MV-4-11 (cell line): Measurements from ENCODE around the gene GCN1.

Source experiments
- DNase-seq: peaks from one replicate; lab custom pipeline; 2025; lab: John Stamatoyannopoulos, UW

GCN1 gene

GRCh38 chr12:120139958-120140357 is 54.6 kb downstream of the GCN1 start:
- DNase-seq: no peak

GRCh38 chr12:120138366-120138765 is 56.1 kb downstream of the GCN1 start:
- DNase-seq: no peak

GRCh38 chr12:120137833-120138232 is 56.7 kb downstream of the GCN1 start:
- DNase-seq: no peak

- no peak for DNase-seq
Observed at GRCh38 chr12:120136093-120136770, 58.3 kb downstream of the GCN1 start.

GRCh38 chr12:120134307-120134980 is 60.1 kb downstream of the GCN1 start:
- peak; percentile 54 for DNase-seq

- peak; percentile 14 for DNase-seq
Observed at GRCh38 chr12:120132863-120133385, 61.6 kb downstream of the GCN1 start.

- no peak for DNase-seq
Observed at GRCh38 chr12:120132054-120132836, 62.3 kb downstream of the GCN1 start.

- DNase-seq: no peak
Observed at GRCh38 chr12:120131116-120131515, 63.4 kb downstream of the GCN1 start.

- DNase-seq: no peak
Observed at GRCh38 chr12:120130011-120130410, 64.5 kb downstream of the GCN1 start.

GRCh38 chr12:120126635-120127005 is 67.9 kb downstream of the GCN1 start:
- peak; percentile 89 for DNase-seq

GRCh38 chr12:120125792-120126634 is 68.5 kb downstream of the GCN1 start:
- DNase-seq: no peak

- no peak for DNase-seq
Observed at GRCh38 chr12:120125029-120125428, 69.5 kb downstream of the GCN1 start.

GRCh38 chr12:120121766-120122293 is 72.7 kb downstream of the GCN1 start:
- no peak for DNase-seq

- DNase-seq: no peak
Observed at GRCh38 chr12:120121343-120121742, 73.2 kb downstream of the GCN1 start.

- peak; percentile 84 for DNase-seq
Observed at GRCh38 chr12:120119271-120119973, 75.1 kb downstream of the GCN1 start.

GRCh38 chr12:120118321-120119061 is 76.0 kb downstream of the GCN1 start:
- DNase-seq: no peak

- DNase-seq: no peak
Observed at GRCh38 chr12:120117961-120118320, 76.6 kb downstream of the GCN1 start.

GRCh38 chr12:120116792-120117651 is 77.5 kb downstream of the GCN1 start:
- peak; percentile 83 for DNase-seq

GRCh38 chr12:120116441-120116791 is 78.1 kb downstream of the GCN1 start, which contains the start of gene RAB35:
RAB35 (minus strand) TSS chr12:120116753; CDS start chr12:120116650, 103 bp downstream.
- no peak for DNase-seq
